A549 treated with ZK216348 at 1 μM for 4 hours (cell line): ENCODE measurements around the gene DCAF8L1. TPM values are rescaled to one million over a fixed set of nuclear protein-coding genes. Genes with fewer than 3 reads are reported as not detected.

ENCODE experiments used
- total RNA-seq: library from RNA; stranded (reverse); fragments of 200-300 nt; extraction: Qiagen RNA extraction; gene quantifications from 5 replicates; pipeline ENCODE4 v1.2.3, GENCODE V29; 2022; ENCODE audit warnings: low read depth

Gene DCAF8L1
- not detected in 5 replicates for total RNA-seq

GRCh38 chrX:27981349-27981748, at the start of gene DCAF8L1:
TSS of gene DCAF8L1 (minus strand) at chrX:27981449. CDS start at chrX:27981334, 115 bp downstream.

Other genes starting within 250 kb of the DCAF8L1 start
- not detected in 5 replicates for gene MAGEB10, start 173.5 kb downstream of the DCAF8L1 start, total RNA-seq